Smooth muscle cell (in vitro differentiated cells): Measurements from ENCODE around the gene AP3B1. TPM values are rescaled to one million over a fixed set of nuclear protein-coding genes. Genes with fewer than 3 reads are reported as not detected.

Experiments used
- DNase-seq: peaks from one replicate; lab custom pipeline; 2025; ENCODE audit not compliant: unreplicated experiment; lab: John Stamatoyannopoulos, UW
- H2AFZ ChIP-seq: fragments of 200-600 bp; sonication (generic); 2 replicates; pipeline ENCODE4 v1.6.0; 2016; ENCODE audit warnings: antibody characterized with exemption, low read depth, mild to moderate bottlenecking
- H3F3A ChIP-seq: fragments of 200-600 bp; sonication (generic); 2 replicates; pipeline ENCODE4 v1.6.0; 2017; ENCODE audit warnings: antibody characterized with exemption, low read depth
- H3K27ac ChIP-seq: fragments of 200-600 bp; sonication (generic); 2 replicates; pipeline ENCODE4 v1.5.1; 2016; ENCODE audit warnings: low read depth, mild to moderate bottlenecking
- H3K27me3 ChIP-seq: fragments of 200-600 bp; sonication (generic); 2 replicates; pipeline ENCODE4 v1.6.1; 2016; ENCODE audit warnings: low read depth, mild to moderate bottlenecking
- H3K36me3 ChIP-seq: fragments of 200-600 bp; sonication (generic); 2 replicates; pipeline ENCODE4 v1.5.1; 2016; ENCODE audit warnings: low read depth
- H3K4me1 ChIP-seq: fragments of 200-600 bp; sonication (generic); 2 replicates; pipeline ENCODE4 v1.5.1; 2016; ENCODE audit warnings: low read depth
- H3K4me2 ChIP-seq: fragments of 200-600 bp; sonication (generic); 2 replicates; pipeline ENCODE4 v1.6.0; 2016; ENCODE audit warnings: mild to moderate bottlenecking
- H3K4me3 ChIP-seq: fragments of 200-600 bp; sonication (generic); 2 replicates; pipeline ENCODE4 v1.5.1; 2016; ENCODE audit warnings: mild to moderate bottlenecking
- H3K79me2 ChIP-seq: fragments of 200-600 bp; sonication (generic); 2 replicates; pipeline ENCODE4 v1.6.0; 2016; ENCODE audit warnings: low read depth, mild to moderate bottlenecking
- H3K9ac ChIP-seq: fragments of 200-600 bp; sonication (generic); 2 replicates; pipeline ENCODE4 v1.6.0; 2016; ENCODE audit warnings: low read depth
- H3K9me3 ChIP-seq: fragments of 200-600 bp; sonication (generic); replicated peaks from 2 replicates; pipeline ENCODE4 v1.5.1; 2016; ENCODE audit warnings: low read depth
- H4K20me1 ChIP-seq: fragments of 200-600 bp; sonication (generic); 2 replicates; pipeline ENCODE4 v1.6.0; 2016; ENCODE audit warnings: low read depth
- WGBS: methylation state at CpG from one replicate; pipeline ENCODE4 v1.1.7; 2016; ENCODE audit warnings: low lambda C conversion rate; 5-methylcytosine and 5-hydroxymethylcytosine counted together
- polyA plus RNA-seq: library from polyadenylated mRNA; unstranded; fragments of >200 nt; fragmentation: Nextera tagmentation; extraction: Ambion mirVana; gene quantifications from 2 replicates; pipeline ENCODE4 v1.2.1, GENCODE V29; 2016
- total RNA-seq: library from RNA; depleted of rRNA; stranded (reverse); fragments of >200 nt; gene quantifications from 2 replicates; pipeline ENCODE4 v1.2.3, GENCODE V29; 2014
- TF ChIP-seq, protein P1 (sequence below): fragments of 200-600 bp; sonication (generic); IDR thresholded peaks from 2 replicates; pipeline ENCODE4 v1.5.1; 2017; ENCODE audit warnings: borderline replicate concordance, mild to moderate bottlenecking, antibody characterized with exemption; ENCODE audit not compliant: insufficient read depth, poor library complexity, severe bottlenecking

Gene AP3B1
- total and polyA plus RNA-seq, 2 experiments from 2014 or later, result 36.9 to 76.3 TPM

- Histone ChIP-seq H3K27ac (no peak overlapping the region), H3K27me3 (no peaks in the 10 kb centered on the region), H3K79me2 (no peaks in the 10 kb centered on the region), H4K20me1 (no peaks in the 10 kb centered on the region), H3K4me2 (no peak overlapping the region), H3K4me1 (peaks cover 27% of the 10 kb centered on the region), H3K9me3 (no peaks in the 10 kb centered on the region), H3K36me3 (no peaks in the 10 kb centered on the region), H3F3A (no peaks in the 10 kb centered on the region), H2AFZ (no peak overlapping the region), H3K4me3 (no peak overlapping the region), H3K9ac (no peak overlapping the region)
- 96% methylated on average over 3 of the region's 3 CpGs for WGBS
- DNase-seq, result no peak
- TF ChIP-seq, protein P1, sequence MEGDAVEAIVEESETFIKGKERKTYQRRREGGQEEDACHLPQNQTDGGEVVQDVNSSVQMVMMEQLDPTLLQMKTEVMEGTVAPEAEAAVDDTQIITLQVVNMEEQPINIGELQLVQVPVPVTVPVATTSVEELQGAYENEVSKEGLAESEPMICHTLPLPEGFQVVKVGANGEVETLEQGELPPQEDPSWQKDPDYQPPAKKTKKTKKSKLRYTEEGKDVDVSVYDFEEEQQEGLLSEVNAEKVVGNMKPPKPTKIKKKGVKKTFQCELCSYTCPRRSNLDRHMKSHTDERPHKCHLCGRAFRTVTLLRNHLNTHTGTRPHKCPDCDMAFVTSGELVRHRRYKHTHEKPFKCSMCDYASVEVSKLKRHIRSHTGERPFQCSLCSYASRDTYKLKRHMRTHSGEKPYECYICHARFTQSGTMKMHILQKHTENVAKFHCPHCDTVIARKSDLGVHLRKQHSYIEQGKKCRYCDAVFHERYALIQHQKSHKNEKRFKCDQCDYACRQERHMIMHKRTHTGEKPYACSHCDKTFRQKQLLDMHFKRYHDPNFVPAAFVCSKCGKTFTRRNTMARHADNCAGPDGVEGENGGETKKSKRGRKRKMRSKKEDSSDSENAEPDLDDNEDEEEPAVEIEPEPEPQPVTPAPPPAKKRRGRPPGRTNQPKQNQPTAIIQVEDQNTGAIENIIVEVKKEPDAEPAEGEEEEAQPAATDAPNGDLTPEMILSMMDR, result no peak
These were observed 297.6 kb downstream of the AP3B1 start for GRCh38 chr5:77996943-77997342.

DNA sequence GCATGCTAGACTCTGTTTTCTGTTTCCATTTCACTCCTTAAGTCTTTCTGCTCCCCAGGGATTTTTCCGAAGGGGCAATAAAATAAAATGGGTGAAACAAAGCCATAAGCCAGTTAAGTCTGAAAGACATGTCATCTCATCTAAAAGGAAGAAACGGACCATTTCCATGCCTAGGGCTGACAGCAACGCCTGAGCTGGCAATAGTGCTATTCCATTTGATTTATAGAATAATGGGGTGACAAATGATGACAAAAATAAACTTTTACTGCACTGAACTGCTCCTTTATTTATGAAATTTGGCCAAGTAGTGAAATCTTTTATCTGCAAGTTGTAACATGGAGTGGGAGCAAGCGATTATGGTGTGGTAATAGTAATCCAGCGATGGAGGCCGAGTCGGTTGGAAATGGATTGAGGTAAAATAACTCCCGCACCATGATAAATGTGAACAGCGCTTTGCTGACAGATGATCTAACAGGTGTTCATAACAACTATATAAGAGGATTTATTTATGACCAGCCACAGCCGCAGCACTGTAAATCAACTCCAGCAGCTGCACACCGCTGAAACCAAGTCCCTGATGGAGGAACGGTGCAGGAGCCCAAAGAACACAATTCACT, 298.6 kb downstream of the AP3B1 start:
- H3K4me2 ChIP-seq, result no peak overlapping the region
- H3K4me3 ChIP-seq, result no peak overlapping the region
- no peak overlapping the region for H2AFZ ChIP-seq
- H3K79me2 ChIP-seq, result no peaks in the 10 kb centered on the region
- H3F3A ChIP-seq, result no peaks in the 10 kb centered on the region
- peaks cover 36% of the 10 kb centered on the region for H3K4me1 ChIP-seq
- 89% methylated on average over 12 of the region's 12 CpGs for WGBS
- DNase-seq, result no peak
- no peak overlapping the region for H3K9ac ChIP-seq
- no peak overlapping the region for H3K27ac ChIP-seq
- H3K27me3 ChIP-seq, result no peaks in the 10 kb centered on the region
- H4K20me1 ChIP-seq, result no peaks in the 10 kb centered on the region
- no peaks in the 10 kb centered on the region for H3K9me3 ChIP-seq
- H3K36me3 ChIP-seq, result no peaks in the 10 kb centered on the region
- TF ChIP-seq, protein P1, result no peak

DNA sequence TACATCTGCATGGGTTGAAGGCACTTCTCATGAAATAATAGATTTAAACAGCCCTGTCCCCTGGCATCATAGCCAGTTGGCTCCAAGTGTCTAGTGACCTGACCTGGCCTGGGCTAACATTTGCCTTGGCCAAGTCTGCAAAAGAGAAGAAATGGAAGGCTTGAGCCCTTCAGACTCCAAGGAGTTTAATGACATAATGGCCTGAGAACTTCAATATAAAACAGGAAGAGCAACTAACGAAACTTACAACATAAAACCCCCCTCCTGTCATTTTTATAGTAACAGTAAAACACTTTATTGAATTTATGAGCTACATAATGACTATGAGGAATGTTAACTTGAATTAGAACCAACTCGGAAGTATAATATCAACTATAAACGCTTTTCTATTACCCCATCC, 299.6 kb downstream of the AP3B1 start:
- no peak overlapping the region for H3K4me2 ChIP-seq
- no peak overlapping the region for H2AFZ ChIP-seq
- H3K27ac ChIP-seq, result no peak overlapping the region
- no peak for DNase-seq
- H3F3A ChIP-seq, result no peaks in the 10 kb centered on the region
- no peaks in the 10 kb centered on the region for H4K20me1 ChIP-seq
- H3K4me1 ChIP-seq, result peaks cover 44% of the 10 kb centered on the region
- H3K79me2 ChIP-seq, result no peaks in the 10 kb centered on the region
- H3K9ac ChIP-seq, result no peak overlapping the region
- no peak overlapping the region for H3K4me3 ChIP-seq
- no peaks in the 10 kb centered on the region for H3K9me3 ChIP-seq
- TF ChIP-seq, protein P1, result no peak
- H3K27me3 ChIP-seq, result no peaks in the 10 kb centered on the region
- WGBS, result 86% methylated on average over 3 of the region's 3 CpGs
- H3K36me3 ChIP-seq, result no peaks in the 10 kb centered on the region

GRCh38 chr5:77993855-77994318, 300.6 kb downstream of the AP3B1 start:
- H3K4me2 ChIP-seq, result no peak overlapping the region

More at GRCh38 chr5:77993855-77994318, 300.6 kb downstream of the AP3B1 start:
- H3K79me2 ChIP-seq, result no peaks in the 10 kb centered on the region
- no peak for DNase-seq
- H3K4me1 ChIP-seq, result peaks cover 44% of the 10 kb centered on the region
- H3F3A ChIP-seq, result no peaks in the 10 kb centered on the region
- H3K36me3 ChIP-seq, result no peaks in the 10 kb centered on the region
- H3K9ac ChIP-seq, result no peak overlapping the region
- H4K20me1 ChIP-seq, result no peaks in the 10 kb centered on the region
- TF ChIP-seq, protein P1, result no peak
- no peaks in the 10 kb centered on the region for H3K9me3 ChIP-seq
- H3K27me3 ChIP-seq, result no peaks in the 10 kb centered on the region
- 58% methylated on average over 10 of the region's 10 CpGs for WGBS
- no peak overlapping the region for H2AFZ ChIP-seq
- H3K4me3 ChIP-seq, result no peak overlapping the region
- H3K27ac ChIP-seq, result no peak overlapping the region
